ENCODE data around the gene ANKRD29.

ANKRD29 gene

GRCh38 chr18:23627970-23628369 is 34.7 kb downstream of the ANKRD29 start:
- Histone ChIP-seq H3K79me2 (ENCODE audit: insufficient read depth, low read length) (no peaks in the 10 kb centered on the region), H3K27me3 (ENCODE audit: insufficient read depth, low read length, poor library complexity, severe bottlenecking) (no peaks in the 10 kb centered on the region), H3K9me2 (replicated peaks; ENCODE audit: low read depth, low read length) (no peaks in the 10 kb centered on the region), H3K9ac (ENCODE audit: low read depth, low read length, poor library complexity, severe bottlenecking) (no peak overlapping the region), H3K36me3 (ENCODE audit: insufficient read depth, low read length) (no peaks in the 10 kb centered on the region), H3K4me3 (ENCODE audit: low read length, poor library complexity, severe bottlenecking) (no peak overlapping the region), H3F3A (ENCODE audit: low read depth) (no peaks in the 10 kb centered on the region), H4K20me1 (ENCODE audit: insufficient read depth, low read length, poor library complexity, severe bottlenecking) (no peaks in the 10 kb centered on the region), H3K4me1 (ENCODE audit: insufficient read depth, low read length, poor library complexity, severe bottlenecking) (no peaks in the 10 kb centered on the region), H3K9me3 (ENCODE audit: insufficient read depth, low read depth, low read length) (no peaks in the 10 kb centered on the region), H2AFZ (ENCODE audit: low read length) (no peak overlapping the region), H3K4me2 (ENCODE audit: low read depth, low read length, poor library complexity, severe bottlenecking) (no peak overlapping the region)
- TF ChIP-seq, protein P1, sequence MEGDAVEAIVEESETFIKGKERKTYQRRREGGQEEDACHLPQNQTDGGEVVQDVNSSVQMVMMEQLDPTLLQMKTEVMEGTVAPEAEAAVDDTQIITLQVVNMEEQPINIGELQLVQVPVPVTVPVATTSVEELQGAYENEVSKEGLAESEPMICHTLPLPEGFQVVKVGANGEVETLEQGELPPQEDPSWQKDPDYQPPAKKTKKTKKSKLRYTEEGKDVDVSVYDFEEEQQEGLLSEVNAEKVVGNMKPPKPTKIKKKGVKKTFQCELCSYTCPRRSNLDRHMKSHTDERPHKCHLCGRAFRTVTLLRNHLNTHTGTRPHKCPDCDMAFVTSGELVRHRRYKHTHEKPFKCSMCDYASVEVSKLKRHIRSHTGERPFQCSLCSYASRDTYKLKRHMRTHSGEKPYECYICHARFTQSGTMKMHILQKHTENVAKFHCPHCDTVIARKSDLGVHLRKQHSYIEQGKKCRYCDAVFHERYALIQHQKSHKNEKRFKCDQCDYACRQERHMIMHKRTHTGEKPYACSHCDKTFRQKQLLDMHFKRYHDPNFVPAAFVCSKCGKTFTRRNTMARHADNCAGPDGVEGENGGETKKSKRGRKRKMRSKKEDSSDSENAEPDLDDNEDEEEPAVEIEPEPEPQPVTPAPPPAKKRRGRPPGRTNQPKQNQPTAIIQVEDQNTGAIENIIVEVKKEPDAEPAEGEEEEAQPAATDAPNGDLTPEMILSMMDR (conservative IDR thresholded peaks at IDR 0.05; ENCODE audit: low read length) = no peak
- TF ChIP-seq EZH2phosphoT487 (IDR thresholded peaks at IDR 0.05; ENCODE audit: borderline replicate concordance) = no peak

DNA sequence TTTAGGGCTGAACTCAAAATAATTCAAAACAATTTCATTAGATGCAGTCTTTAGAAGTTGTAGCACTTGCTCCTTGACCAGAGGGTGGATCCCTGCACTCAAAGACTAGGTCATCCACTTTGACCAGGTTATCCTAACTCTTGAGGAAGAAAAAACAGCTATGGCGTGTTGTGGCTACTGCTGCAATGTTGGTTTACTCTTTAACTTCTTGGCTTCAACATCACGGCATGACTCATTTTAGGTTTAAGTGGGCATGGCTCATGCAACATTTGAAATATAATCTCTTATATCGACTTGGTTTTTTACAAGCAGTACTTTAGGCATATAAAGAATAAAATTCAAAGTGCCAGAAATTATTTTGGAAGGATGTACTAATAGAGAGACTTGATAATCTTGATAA is 35.4 kb downstream of the ANKRD29 start:
- H3K36me3 ChIP-seq (ENCODE audit: insufficient read depth, low read length) = no peaks in the 10 kb centered on the region

GRCh38 chr18:23626451-23627279 is 36.0 kb downstream of the ANKRD29 start:
- Histone ChIP-seq H3K4me3 (ENCODE audit: low read length, poor library complexity, severe bottlenecking) (no peak overlapping the region), H3K27me3 (ENCODE audit: insufficient read depth, low read length, poor library complexity, severe bottlenecking) (no peaks in the 10 kb centered on the region)

More for the DNA sequence above, 35.4 kb downstream of the ANKRD29 start:
- no peaks in the 10 kb centered on the region for H3K27me3 ChIP-seq (ENCODE audit: insufficient read depth, low read length, poor library complexity, severe bottlenecking)
- no peaks in the 10 kb centered on the region for H4K20me1 ChIP-seq (ENCODE audit: insufficient read depth, low read length, poor library complexity, severe bottlenecking)
- H3K4me1 ChIP-seq (ENCODE audit: insufficient read depth, low read length, poor library complexity, severe bottlenecking) = no peaks in the 10 kb centered on the region
- H3K79me2 ChIP-seq (ENCODE audit: insufficient read depth, low read length) = no peaks in the 10 kb centered on the region
- no peak overlapping the region for H3K4me2 ChIP-seq (ENCODE audit: low read depth, low read length, poor library complexity, severe bottlenecking)
- no peak overlapping the region for H2AFZ ChIP-seq (ENCODE audit: low read length)
- no peaks in the 10 kb centered on the region for H3K9me3 ChIP-seq (ENCODE audit: insufficient read depth, low read depth, low read length)
- H3K4me3 ChIP-seq (ENCODE audit: low read length, poor library complexity, severe bottlenecking) = no peak overlapping the region
- H3F3A ChIP-seq (ENCODE audit: low read depth) = no peaks in the 10 kb centered on the region
- H3K9me2 ChIP-seq (replicated peaks; ENCODE audit: low read depth, low read length) = no peaks in the 10 kb centered on the region
- H3K9ac ChIP-seq (ENCODE audit: low read depth, low read length, poor library complexity, severe bottlenecking) = no peak overlapping the region
- TF ChIP-seq EZH2phosphoT487 (IDR thresholded peaks at IDR 0.05; ENCODE audit: borderline replicate concordance) = no peak
- TF ChIP-seq, protein P1 (conservative IDR thresholded peaks at IDR 0.05; ENCODE audit: low read length) = no peak

More at GRCh38 chr18:23626451-23627279, 36.0 kb downstream of the ANKRD29 start:
- H3K4me1 ChIP-seq (ENCODE audit: insufficient read depth, low read length, poor library complexity, severe bottlenecking) = no peaks in the 10 kb centered on the region
- H3F3A ChIP-seq (ENCODE audit: low read depth) = no peaks in the 10 kb centered on the region
- H4K20me1 ChIP-seq (ENCODE audit: insufficient read depth, low read length, poor library complexity, severe bottlenecking) = no peaks in the 10 kb centered on the region
- H2AFZ ChIP-seq (ENCODE audit: low read length) = no peak overlapping the region
- no peak overlapping the region for H3K9ac ChIP-seq (ENCODE audit: low read depth, low read length, poor library complexity, severe bottlenecking)
- TF ChIP-seq, protein P1 (conservative IDR thresholded peaks at IDR 0.05; ENCODE audit: low read length) = no peak
- TF ChIP-seq EZH2phosphoT487 (IDR thresholded peaks at IDR 0.05; ENCODE audit: borderline replicate concordance) = no peak
- no peaks in the 10 kb centered on the region for H3K9me3 ChIP-seq (ENCODE audit: insufficient read depth, low read depth, low read length)
- no peaks in the 10 kb centered on the region for H3K9me2 ChIP-seq (replicated peaks; ENCODE audit: low read depth, low read length)
- no peaks in the 10 kb centered on the region for H3K36me3 ChIP-seq (ENCODE audit: insufficient read depth, low read length)
- no peaks in the 10 kb centered on the region for H3K79me2 ChIP-seq (ENCODE audit: insufficient read depth, low read length)
- H3K4me2 ChIP-seq (ENCODE audit: low read depth, low read length, poor library complexity, severe bottlenecking) = no peak overlapping the region

All from Loucy (cell line).